ENCODE results near the gene ZSWIM4.

DNA sequence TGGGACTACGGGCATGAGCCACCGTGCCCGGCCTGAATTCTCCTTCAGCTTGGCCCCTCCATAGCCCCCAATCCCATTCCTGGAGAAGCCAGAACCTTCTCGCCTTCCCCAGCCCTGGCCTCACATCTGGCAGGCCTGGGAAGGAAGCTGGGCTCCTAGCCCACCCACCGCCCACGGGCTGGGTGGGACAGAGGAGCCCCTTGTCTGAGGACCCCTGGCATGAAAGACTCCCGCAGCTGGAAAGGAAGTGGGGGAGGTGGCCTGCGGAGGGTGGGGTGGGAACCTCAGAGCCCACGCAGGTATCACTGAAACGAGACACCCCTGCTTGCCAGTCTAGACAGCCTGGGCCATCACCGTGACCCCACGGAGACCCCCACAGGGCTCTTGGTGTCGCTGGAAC lies 74.0 kb downstream of the ZSWIM4 start:
- TF ChIP-seq, protein P1, sequence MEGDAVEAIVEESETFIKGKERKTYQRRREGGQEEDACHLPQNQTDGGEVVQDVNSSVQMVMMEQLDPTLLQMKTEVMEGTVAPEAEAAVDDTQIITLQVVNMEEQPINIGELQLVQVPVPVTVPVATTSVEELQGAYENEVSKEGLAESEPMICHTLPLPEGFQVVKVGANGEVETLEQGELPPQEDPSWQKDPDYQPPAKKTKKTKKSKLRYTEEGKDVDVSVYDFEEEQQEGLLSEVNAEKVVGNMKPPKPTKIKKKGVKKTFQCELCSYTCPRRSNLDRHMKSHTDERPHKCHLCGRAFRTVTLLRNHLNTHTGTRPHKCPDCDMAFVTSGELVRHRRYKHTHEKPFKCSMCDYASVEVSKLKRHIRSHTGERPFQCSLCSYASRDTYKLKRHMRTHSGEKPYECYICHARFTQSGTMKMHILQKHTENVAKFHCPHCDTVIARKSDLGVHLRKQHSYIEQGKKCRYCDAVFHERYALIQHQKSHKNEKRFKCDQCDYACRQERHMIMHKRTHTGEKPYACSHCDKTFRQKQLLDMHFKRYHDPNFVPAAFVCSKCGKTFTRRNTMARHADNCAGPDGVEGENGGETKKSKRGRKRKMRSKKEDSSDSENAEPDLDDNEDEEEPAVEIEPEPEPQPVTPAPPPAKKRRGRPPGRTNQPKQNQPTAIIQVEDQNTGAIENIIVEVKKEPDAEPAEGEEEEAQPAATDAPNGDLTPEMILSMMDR (IDR thresholded peaks at IDR 0.05): no peak
- no peak for TF ChIP-seq POLR2A (IDR thresholded peaks at IDR 0.05)
